Natural killer cell (primary cell): ENCODE results near the gene DMPK. TPM values are rescaled to one million over a fixed set of nuclear protein-coding genes. Genes with fewer than 3 reads are reported as not detected.

Source experiments
- ATAC-seq, 3 donors: fragments of 150-1000 bp in 2 of 3; fragments of 200-7000 bp in 1 of 3; cut with Tn5 transposase; 1 replicate in 1 of 3; 2 replicates in 2 of 3; pipeline ENCODE4 v1.10.0; 2021; ENCODE audit warnings: mild to moderate bottlenecking in 2 of 3, moderate library complexity in 2 of 3
- DNase-seq, 2 donors: peaks; one replicate each; pipeline versions ENCODE4 v3.0.0 to v3.0.0-alpha.2; 2013 to 2021; ENCODE audit warnings: mixed read lengths in 1 of 2
- H3K27ac ChIP-seq: one replicate; pipeline ENCODE4 v1.5.1; 2013; ENCODE audit warnings: mild to moderate bottlenecking, low read length
- H3K27me3 ChIP-seq: one replicate; pipeline ENCODE4 v1.6.1; 2013; ENCODE audit warnings: low read length; ENCODE audit not compliant: control insufficient read depth, insufficient read depth
- H3K36me3 ChIP-seq: one replicate; pipeline ENCODE4 v1.6.1; 2013; ENCODE audit warnings: low read length; ENCODE audit not compliant: control insufficient read depth, insufficient read depth
- H3K4me1 ChIP-seq: one replicate; pipeline ENCODE4 v1.6.1; 2013; ENCODE audit warnings: low read length; ENCODE audit not compliant: control insufficient read depth, insufficient read depth
- H3K4me3 ChIP-seq: one replicate; pipeline ENCODE4 v1.5.1; 2013; ENCODE audit warnings: low read length
- H3K9me3 ChIP-seq: one replicate; pipeline ENCODE4 v1.6.1; 2013; ENCODE audit warnings: low read length; ENCODE audit not compliant: control insufficient read depth, insufficient read depth
- H3K27ac Mint-ChIP-seq, 2 donors: one replicate each; pipeline ENCODE4 v1.8.0; 2022; ENCODE audit warnings: mild to moderate bottlenecking in 2 of 2, mixed read lengths in 2 of 2, moderate library complexity in 1 of 2
- H3K27me3 Mint-ChIP-seq, 2 donors: one replicate each; pipeline ENCODE4 v1.8.0; 2022; ENCODE audit warnings: low read depth in 2 of 2, mixed read lengths in 2 of 2
- H3K36me3 Mint-ChIP-seq: one replicate; pipeline ENCODE4 v1.8.0; 2022; ENCODE audit warnings: mixed read lengths
- H3K4me1 Mint-ChIP-seq, 2 donors: one replicate each; pipeline ENCODE4 v1.8.0; 2022; ENCODE audit warnings: mixed read lengths in 2 of 2
- H3K4me3 Mint-ChIP-seq: one replicate; pipeline ENCODE4 v1.8.0; 2022; ENCODE audit warnings: mild to moderate bottlenecking, moderate library complexity, mixed read lengths
- H3K9me3 Mint-ChIP-seq, 2 donors: one replicate each; pipeline ENCODE4 v1.8.0; 2022; ENCODE audit warnings: mixed read lengths in 2 of 2
- WGBS: methylation state at CpG from one replicate; pipeline ENCODE4 v1.1.7; 2013; ENCODE audit warnings: missing lambda C conversion rate; ENCODE audit not compliant: insufficient coverage; 5-methylcytosine and 5-hydroxymethylcytosine counted together
- intact Hi-C: fragments of 100-400 bp; cut with micrococcal nuclease; formaldehyde crosslinking; loops from one replicate; pipeline ENCODE4 v1.14.2; 2022
- total RNA-seq, 4 donors: library from RNA; stranded (reverse); fragments of 120-200 nt in 1 of 4; gene quantifications; one replicate each; pipeline versions ENCODE4 v1.2.3 to v1.2.4, GENCODE V29; 2013 to 2022
- TF ChIP-seq, protein P1 (sequence below): fragments of 200-600 bp; IDR thresholded peaks from one replicate; pipeline ENCODE4 v1.8.0; 2022; ENCODE audit warnings: antibody characterized with exemption

DMPK gene
- total RNA-seq, 3 donors from 2014 or later (not counting 1 experiment from before 2014, with no cell fraction given): 48.1 to 67.5 (median 49.8) TPM

DNA sequence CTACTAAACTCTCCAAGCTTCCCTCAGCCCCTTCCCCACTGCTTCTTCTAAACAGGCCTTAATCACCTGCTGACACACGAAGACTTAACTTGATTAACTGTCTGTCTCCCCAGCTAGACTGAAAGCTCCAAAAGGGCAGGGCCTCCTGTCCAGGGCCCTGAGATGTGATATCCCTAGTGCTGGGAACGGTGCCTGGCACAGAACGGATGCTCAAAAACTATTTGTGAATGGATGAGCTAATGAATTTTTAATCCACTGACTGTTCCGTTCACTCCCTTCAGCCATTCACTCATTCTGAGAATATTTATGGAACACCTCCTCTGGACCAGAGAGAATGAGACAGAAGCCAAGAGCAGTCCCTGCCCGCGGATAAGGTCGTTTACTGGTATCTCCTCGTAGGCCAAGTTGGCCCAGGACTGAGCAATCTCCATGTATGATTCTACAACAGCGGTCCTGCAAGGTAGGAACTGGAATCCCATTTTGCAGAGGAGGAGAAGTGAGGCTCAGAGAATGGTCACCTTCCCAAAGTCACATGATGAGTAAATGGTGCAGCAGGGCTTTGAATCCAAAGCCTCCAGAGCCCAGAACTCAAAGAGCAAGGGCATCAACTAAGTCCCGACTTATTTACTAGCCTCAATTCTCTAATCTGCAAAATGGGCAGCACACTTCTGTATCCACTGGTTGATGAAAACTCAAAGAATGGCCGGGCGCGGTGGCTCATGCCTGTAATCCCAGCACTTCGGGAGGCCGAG is 6.9 kb upstream of the DMPK start:
- no peaks in the 10 kb centered on the region for H3K9me3 Mint-ChIP-seq
- H3K4me3 ChIP-seq: no peak overlapping the region
- no peak overlapping the region for H3K27ac ChIP-seq
- H3K27me3 Mint-ChIP-seq: no peaks in the 10 kb centered on the region
- H3K27me3 ChIP-seq: no peaks in the 10 kb centered on the region
- intact Hi-C loops: no loop called here
- peaks cover 32% of the 10 kb centered on the region for H3K4me1 ChIP-seq
- H3K4me1 Mint-ChIP-seq: peaks cover 34 to 50% of the 10 kb centered on the region in 2 donors
- H3K36me3 Mint-ChIP-seq: peaks cover 14% of the 10 kb centered on the region
- H3K27ac Mint-ChIP-seq: no peak overlapping the region
- no peak overlapping the region for H3K4me3 Mint-ChIP-seq
- H3K9me3 ChIP-seq: no peaks in the 10 kb centered on the region
- ATAC-seq (no peak), DNase-seq (no peak)
- WGBS: 98% methylated on average over 15 of the region's 15 CpGs
- TF ChIP-seq, protein P1, sequence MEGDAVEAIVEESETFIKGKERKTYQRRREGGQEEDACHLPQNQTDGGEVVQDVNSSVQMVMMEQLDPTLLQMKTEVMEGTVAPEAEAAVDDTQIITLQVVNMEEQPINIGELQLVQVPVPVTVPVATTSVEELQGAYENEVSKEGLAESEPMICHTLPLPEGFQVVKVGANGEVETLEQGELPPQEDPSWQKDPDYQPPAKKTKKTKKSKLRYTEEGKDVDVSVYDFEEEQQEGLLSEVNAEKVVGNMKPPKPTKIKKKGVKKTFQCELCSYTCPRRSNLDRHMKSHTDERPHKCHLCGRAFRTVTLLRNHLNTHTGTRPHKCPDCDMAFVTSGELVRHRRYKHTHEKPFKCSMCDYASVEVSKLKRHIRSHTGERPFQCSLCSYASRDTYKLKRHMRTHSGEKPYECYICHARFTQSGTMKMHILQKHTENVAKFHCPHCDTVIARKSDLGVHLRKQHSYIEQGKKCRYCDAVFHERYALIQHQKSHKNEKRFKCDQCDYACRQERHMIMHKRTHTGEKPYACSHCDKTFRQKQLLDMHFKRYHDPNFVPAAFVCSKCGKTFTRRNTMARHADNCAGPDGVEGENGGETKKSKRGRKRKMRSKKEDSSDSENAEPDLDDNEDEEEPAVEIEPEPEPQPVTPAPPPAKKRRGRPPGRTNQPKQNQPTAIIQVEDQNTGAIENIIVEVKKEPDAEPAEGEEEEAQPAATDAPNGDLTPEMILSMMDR: no peak
- H3K36me3 ChIP-seq: peaks cover 26% of the 10 kb centered on the region

GRCh38 chr19:45786533-45786894 is 4.2 kb upstream of the DMPK start:
- Mint-ChIP-seq H3K27ac (no peak overlapping the region), H3K4me3 (no peak overlapping the region), H3K4me1 (peaks cover 14 to 34% of the 10 kb centered on the region in 2 donors), H3K27me3 (no peaks in the 10 kb centered on the region), H3K9me3 (no peaks in the 10 kb centered on the region), H3K36me3 (peaks cover 14% of the 10 kb centered on the region)
- no peak for ATAC-seq
- 98% methylated on average over 21 of the region's 21 CpGs for WGBS
- intact Hi-C loops: no loop called here
- H3K9me3 ChIP-seq: no peaks in the 10 kb centered on the region
- H3K36me3 ChIP-seq: peaks cover 26% of the 10 kb centered on the region
- no peak overlapping the region for H3K4me3 ChIP-seq
- H3K27ac ChIP-seq: no peak overlapping the region
- no peaks in the 10 kb centered on the region for H3K27me3 ChIP-seq
- peaks cover 13% of the 10 kb centered on the region for H3K4me1 ChIP-seq
- DNase-seq: no peak
- TF ChIP-seq, protein P1: no peak

GRCh38 chr19:45785781-45786532 is 3.7 kb upstream of the DMPK start:
- H3K27me3 Mint-ChIP-seq: no peaks in the 10 kb centered on the region
- H3K27ac Mint-ChIP-seq: no peak overlapping the region
- H3K4me3 Mint-ChIP-seq: no peak overlapping the region
- peaks cover 10 to 32% of the 10 kb centered on the region in 2 donors for H3K4me1 Mint-ChIP-seq
- no peak for DNase-seq
- Histone ChIP-seq H3K27me3 (no peaks in the 10 kb centered on the region), H3K4me3 (no peak overlapping the region), H3K4me1 (peaks cover 7% of the 10 kb centered on the region), H3K36me3 (peaks cover 26% of the 10 kb centered on the region), H3K9me3 (no peaks in the 10 kb centered on the region), H3K27ac (no peak overlapping the region)
- 96% methylated on average over 57 of the region's 57 CpGs for WGBS
- peaks cover 14% of the 10 kb centered on the region for H3K36me3 Mint-ChIP-seq
- no peak for ATAC-seq
- TF ChIP-seq, protein P1: no peak
- no peaks in the 10 kb centered on the region for H3K9me3 Mint-ChIP-seq
- intact Hi-C loops: no loop called here
